HG03025 (cell line): ENCODE results near the gene IGHMBP2.
A peak's percentile ranks its signal among the peaks of the same experiment; 100 is the strongest.

Experiments
- ATAC-seq: cut with Tn5 transposase; IDR thresholded peaks from one replicate; pipeline ENCODE4 v1.9.1; 2021; ENCODE audit warnings: mild to moderate bottlenecking, moderate library complexity; ENCODE audit not compliant: unreplicated experiment, low FRiP score

IGHMBP2 gene

GRCh38 chr11:68889948-68890446, 13.7 kb upstream of the IGHMBP2 start:
- no peak for ATAC-seq

GRCh38 chr11:68890490-68891231, 13.0 kb upstream of the IGHMBP2 start:
- ATAC-seq = no peak

- ATAC-seq = no peak
Measured at GRCh38 chr11:68891351-68891948, 12.2 kb upstream of the IGHMBP2 start.

GRCh38 chr11:68892576-68892975, 11.1 kb upstream of the IGHMBP2 start:
- ATAC-seq = no peak

GRCh38 chr11:68893282-68893681, 10.4 kb upstream of the IGHMBP2 start:
- no peak for ATAC-seq

- no peak for ATAC-seq
Measured at GRCh38 chr11:68896171-68896959, 7.3 kb upstream of the IGHMBP2 start.

GRCh38 chr11:68897441-68897840, 6.2 kb upstream of the IGHMBP2 start:
- ATAC-seq = no peak

GRCh38 chr11:68900835-68901381, 2.8 kb upstream of the IGHMBP2 start:
- ATAC-seq = no peak

GRCh38 chr11:68904248-68904847, 657 bp downstream of the IGHMBP2 start:
- peak; percentile 2 for ATAC-seq

- ATAC-seq = no peak
Measured at GRCh38 chr11:68905421-68906360, 2.0 kb downstream of the IGHMBP2 start.

- ATAC-seq = no peak
Measured at GRCh38 chr11:68908273-68908672, 4.6 kb downstream of the IGHMBP2 start.

- no peak for ATAC-seq
Measured at GRCh38 chr11:68910965-68911364, 7.3 kb downstream of the IGHMBP2 start.

- ATAC-seq = no peak
Measured at GRCh38 chr11:68911731-68912130, 8.0 kb downstream of the IGHMBP2 start.

- ATAC-seq = no peak
Measured at GRCh38 chr11:68912254-68912653, 8.6 kb downstream of the IGHMBP2 start.

- no peak for ATAC-seq
Measured at GRCh38 chr11:68913188-68913587, 9.5 kb downstream of the IGHMBP2 start.

- no peak for ATAC-seq
Measured at GRCh38 chr11:68914761-68915160, 11.1 kb downstream of the IGHMBP2 start.

- ATAC-seq = no peak
Measured at GRCh38 chr11:68916439-68916838, 12.7 kb downstream of the IGHMBP2 start.

GRCh38 chr11:68923614-68924013, 19.9 kb downstream of the IGHMBP2 start:
- ATAC-seq = no peak

GRCh38 chr11:68924073-68924925, 20.6 kb downstream of the IGHMBP2 start:
- no peak for ATAC-seq
